K562 (cell line): ENCODE results near the gene BTBD17. TPM values are rescaled to one million over a fixed set of nuclear protein-coding genes. Genes with fewer than 3 reads are reported as not detected.

Source experiments
- ATAC-seq: fragments of 200-7000 bp; cut with Tn5 transposase; 3 replicates; pipeline ENCODE4 v1.9.1; 2020; ENCODE audit warnings: moderate library complexity
- BruUV-seq: library from RNA; stranded (reverse); fragments of 400-500 nt; replicated peaks from 2 replicates; lab custom pipeline; 2021; lab: Mats Ljungman, UMichigan
- CTCF ChIA-PET: fragments of 300-600 bp; formaldehyde crosslinking; extraction: SDS; loops from one replicate; lab custom pipeline; 2021; ENCODE audit warnings: low intra/inter-chr PET ratio; lab: Yijun Ruan, JAX
- POLR2A ChIA-PET: fragments of 300-600, 350-650 bp; sonication (Branson Sonifier 250); formaldehyde crosslinking; extraction: SDS; loops from one replicate; lab custom pipeline; 2021; ENCODE audit warnings: antibody characterized with exemption, inconsistent platforms; lab: Yijun Ruan, JAX
- DNase-seq, 4 experiments: peaks; one replicate each; pipeline versions ENCODE4 v3.0.0 to v3.0.0-alpha.2; 2011 to 2018; ENCODE audit warnings: low spot score in 3 of 4, mixed read lengths in 3 of 4; ENCODE audit errors: extremely low read depth in 1 of 4
- FAIRE-seq: peaks from 2 replicates; lab custom pipeline; 2011; peaks lifted over from hg19 to GRCh38; lab: Jason Lieb, UNC
- H2AFZ ChIP-seq: 2 replicates; pipeline ENCODE4 v1.6.0; 2011; ENCODE audit warnings: low read depth, low read length, control low read depth, inconsistent platforms
- H3K27ac ChIP-seq: fragments of 200-600 bp; 3 replicates; pipeline ENCODE4 v1.8.0; 2011; ENCODE audit warnings: low read depth, mild to moderate bottlenecking, control low read depth, inconsistent platforms, low read length, moderate library complexity, mixed read lengths; ENCODE audit errors: extremely low read depth
- H3K27me3 ChIP-seq, 2 experiments: fragments of 300-600 bp in 1 of 2; 2 replicates in 1 of 2; 3 replicates in 1 of 2; pipeline versions ENCODE4 v1.6.0 to v1.8.0; 2011; ENCODE audit warnings: inconsistent platforms in 2 of 2, low read length in 2 of 2, mild to moderate bottlenecking in 1 of 2, mixed read lengths in 1 of 2, moderate library complexity in 1 of 2; ENCODE audit not compliant: control insufficient read depth in 2 of 2, insufficient read depth in 2 of 2
- H3K36me3 ChIP-seq: fragments of 300-600 bp; 3 replicates; pipeline ENCODE4 v1.8.0; 2011; ENCODE audit warnings: mild to moderate bottlenecking, low read length, inconsistent platforms; ENCODE audit not compliant: control insufficient read depth, insufficient read depth
- H3K4me1 ChIP-seq, 2 experiments: fragments of 200-600 bp in 1 of 2; replicated peaks in 1 of 2; 2 replicates in 1 of 2; 3 replicates in 1 of 2; pipeline versions ENCODE4 v1.5.1 to v1.8.0; 2011; ENCODE audit warnings: inconsistent platforms in 2 of 2, low read length in 2 of 2, mild to moderate bottlenecking in 1 of 2, mixed read lengths in 1 of 2, moderate library complexity in 1 of 2; ENCODE audit not compliant: control insufficient read depth in 2 of 2, insufficient read depth in 2 of 2
- H3K4me2 ChIP-seq: 2 replicates; pipeline ENCODE4 v1.6.1; 2011; ENCODE audit warnings: low read length, control low read depth, inconsistent platforms, mixed read lengths; ENCODE audit not compliant: insufficient read depth
- H3K4me3 ChIP-seq: fragments of 200-600 bp; sonication (generic), shearing (Covaris generic); 2 replicates; pipeline ENCODE4 v1.5.1; 2016; ENCODE audit warnings: control low read depth, inconsistent platforms
- H3K79me2 ChIP-seq: fragments of 200-600 bp; 3 replicates; pipeline ENCODE4 v1.8.0; 2011; ENCODE audit warnings: low read length, inconsistent platforms; ENCODE audit not compliant: control insufficient read depth, insufficient read depth
- H3K9ac ChIP-seq, 2 experiments: 2 replicates each; pipeline versions ENCODE4 v1.6.0 to v1.6.1; 2011; ENCODE audit warnings: low read depth in 2 of 2, low read length in 2 of 2, control low read depth in 1 of 2, inconsistent platforms in 1 of 2, mild to moderate bottlenecking in 1 of 2, mixed read lengths in 1 of 2; ENCODE audit not compliant: insufficient read depth in 1 of 2
- H3K9me1 ChIP-seq: one replicate; pipeline ENCODE4 v1.6.0; 2011; ENCODE audit warnings: inconsistent platforms, mild to moderate bottlenecking, low read length, moderate library complexity; ENCODE audit not compliant: control insufficient read depth, insufficient read depth
- H3K9me3 ChIP-seq: replicated peaks from 2 replicates; pipeline ENCODE4 v1.5.1; 2011; ENCODE audit warnings: low read depth, low read length, inconsistent platforms; ENCODE audit not compliant: control insufficient read depth, insufficient read depth
- H4K20me1 ChIP-seq: replicated peaks from 2 replicates; pipeline ENCODE4 v1.6.1; 2011; ENCODE audit warnings: low read length, inconsistent platforms, mixed read lengths; ENCODE audit not compliant: control insufficient read depth, insufficient read depth
- BRCA1 ChIP-seq, 2 experiments: fragments of 450-650 bp in 1 of 2; sonication (generic) in 1 of 2; formaldehyde crosslinking in 1 of 2; IDR thresholded peaks; 2 replicates each; pipeline versions ENCODE4 v1.5.0 to v1.6.1; 2017 to 2020; ENCODE audit warnings: mild to moderate bottlenecking in 1 of 2, missing genetic modification reagents in 1 of 2
- CAMTA2 ChIP-seq: fragments of 250-450 bp; sonication (Bioruptor Pico); conservative IDR thresholded peaks from 2 replicates; pipeline ENCODE4 v1.5.1; 2022
- CREB3L1 ChIP-seq: fragments of 450-650 bp; IDR thresholded peaks from 2 replicates; pipeline ENCODE4 v1.6.1; 2014; ENCODE audit warnings: low read depth, mild to moderate bottlenecking, moderate library complexity, borderline replicate concordance
- E2F5 ChIP-seq: sonication (generic); formaldehyde crosslinking; IDR thresholded peaks from 2 replicates; pipeline ENCODE4 v1.8.0; 2022; ENCODE audit warnings: mild to moderate bottlenecking, missing genetic modification reagents
- GTF2B ChIP-seq: IDR thresholded peaks from 2 replicates; pipeline ENCODE4 v1.6.1; 2011; ENCODE audit not compliant: insufficient read length; ENCODE audit errors: extremely low read depth
- IFI16 ChIP-seq: fragments of 250-450 bp; sonication (Bioruptor Pico); IDR thresholded peaks from 2 replicates; pipeline ENCODE4 v2.1.2; 2022; ENCODE audit warnings: mild to moderate bottlenecking, inconsistent platforms
- NELFE ChIP-seq: IDR thresholded peaks from 2 replicates; pipeline ENCODE4 v1.6.1; 2011; ENCODE audit warnings: mild to moderate bottlenecking; ENCODE audit not compliant: insufficient read depth, insufficient read length
- PTTG1 ChIP-seq: fragments of 450-650 bp; IDR thresholded peaks from 2 replicates; pipeline ENCODE4 v1.6.1; 2016; ENCODE audit warnings: low read depth, mild to moderate bottlenecking, missing genetic modification characterization, missing compliant biosample characterization
- RREB1 ChIP-seq: fragments of 250-450 bp; sonication (Bioruptor Pico); IDR thresholded peaks from 2 replicates; pipeline ENCODE4 v1.4.0; 2020
- TCF3 ChIP-seq: sonication (generic); formaldehyde crosslinking; IDR thresholded peaks from 2 replicates; pipeline ENCODE4 v1.4.0; 2020; ENCODE audit warnings: mild to moderate bottlenecking, missing genetic modification reagents
- TCFL5 ChIP-seq: fragments of 250-450 bp; sonication (Bioruptor Pico); conservative IDR thresholded peaks from 2 replicates; pipeline ENCODE4 v1.6.1; 2021; ENCODE audit warnings: mild to moderate bottlenecking, moderate library complexity, matching md5 sums
- TGIF2 ChIP-seq: sonication (generic); formaldehyde crosslinking; IDR thresholded peaks from 2 replicates; pipeline ENCODE4 v1.8.1; 2022; ENCODE audit warnings: mild to moderate bottlenecking, missing genetic modification reagents, moderate library complexity
- ZNF146 ChIP-seq: IDR thresholded peaks from one replicate; pipeline ENCODE4 v1.6.1; 2018; ENCODE audit warnings: missing compliant biosample characterization; ENCODE audit not compliant: unreplicated experiment
- WGBS: fragments of 100-300 bp; shearing (Covaris generic); methylation state at CpG from one replicate; pipeline ENCODE4 v1.1.6; 2016; ENCODE audit warnings: low coverage, mixed read lengths; ENCODE audit not compliant: insufficient coverage; ENCODE audit errors: missing lambda C conversion rate; 5-methylcytosine and 5-hydroxymethylcytosine counted together
- in situ Hi-C: fragments of 300-500 bp; cut with MboI; formaldehyde crosslinking; loops from 4 replicates; pipeline ENCODE4 v1.15.0; 2018; ENCODE audit warnings: inconsistent platforms, mixed read lengths
- intact Hi-C: fragments of 100-400 bp; cut with micrococcal nuclease; formaldehyde crosslinking; loops from 2 replicates; pipeline ENCODE4 v1.14.2; 2022
- polyA plus RNA-seq, 8 experiments: library from polyadenylated mRNA; depleted of rRNA in 4 of 8; stranded (reverse) in 5 of 8; unstranded in 3 of 8; fragments of >200 nt; fragmentation: Nextera tagmentation in 2 of 8; fragmentation: Illumina TruSeq in 1 of 8; extraction: Ambion mirVana in 2 of 8; extraction: Trizol in 1 of 8; gene quantifications; 2 replicates each; pipeline versions ENCODE4 v1.2.1 to v1.2.3, GENCODE V29; 2011 to 2014; ENCODE audit warnings: inconsistent platforms in 1 of 8, missing spikeins in 1 of 8
- total RNA-seq, 7 experiments: library from RNA; depleted of rRNA in 6 of 7; stranded (reverse); fragments of >200 nt in 6 of 7; fragmentation: Illumina TruSeq in 2 of 7; extraction: Trizol in 2 of 7; gene quantifications; 2 replicates each; pipeline versions ENCODE4 v1.2.1 to v1.2.3, GENCODE V29; 2011 to 2021; ENCODE audit warnings: low replicate concordance in 1 of 7

Gene BTBD17
- total and polyA plus RNA-seq, 9 of the 15 experiments (the other 6 are each of a cell fraction or from before 2014, with no cell fraction given) = not detected

- FAIRE-seq = no peak
- Histone ChIP-seq H3K9ac (no peak overlapping the region), H3K79me2 (no peaks in the 10 kb centered on the region), H3K36me3 (no peaks in the 10 kb centered on the region), H3K9me3 (no peaks in the 10 kb centered on the region), H3K4me2 (no peak overlapping the region), H3K4me1 (peaks cover 0 to 12% of the 10 kb centered on the region in 2 experiments; a peak in 2 of 5 replicates), H4K20me1 (peaks cover 27% of the 10 kb centered on the region), H3K27ac (no peak overlapping the region), H3K4me3 (no peak overlapping the region), H3K27me3 (peaks cover 3 to 62% of the 10 kb centered on the region in 2 experiments; a peak in 4 of 5 replicates), H2AFZ (no peak overlapping the region), H3K9me1 (no peaks in the 10 kb centered on the region)
- ChIA-PET CTCF (no interaction called here), POLR2A (interaction anchor here (0.7 kb wide), 1 partner anchor 121 kb away, joined by 3 read pairs; no protein-coding TSS in a partner anchor)
- no TSS peak for BruUV-seq
- no peak for DNase-seq
- ATAC-seq = no peak
- intact Hi-C loops = no loop called here
- 0% methylated on average over 16 of the region's 19 CpGs for WGBS
- in situ Hi-C loops = no loop called here
- no peak for TF ChIP-seq NELFE
- TF ChIP-seq PTTG1 (tag) = no peak
- no peak for TF ChIP-seq ZNF146 (CRISPR knock-in tag)
- no peak for TF ChIP-seq E2F5 (CRISPR knock-in tag)
- TF ChIP-seq TGIF2 (CRISPR knock-in tag) = no peak
- no peak for TF ChIP-seq CREB3L1
- TF ChIP-seq TCF3 (CRISPR knock-in tag) = no peak
- TF ChIP-seq CAMTA2 (CRISPR knock-in tag) = no peak
- TF ChIP-seq BRCA1 (IDR thresholded peaks at IDR 0.05) = no peak
- no peak for TF ChIP-seq BRCA1 (CRISPR knock-in tag; IDR thresholded peaks at IDR 0.05)
- TF ChIP-seq IFI16 = no peak
- no peak for TF ChIP-seq RREB1 (CRISPR knock-in tag)
- TF ChIP-seq TCFL5 = no peak
- TF ChIP-seq GTF2B = no peak
Measured at GRCh38 chr17:74339537-74340195, 22.0 kb downstream of the BTBD17 start.
